T-helper 1 cell (primary cell): Measurements from ENCODE around the gene CFAP57.
"Not testable (repeated sequence)": the region's sequence is repeated elsewhere in the genome, so short reads cannot be mapped to it uniquely, and the experiment has no call there.

Experiments used
- DNase-seq, 5 donors: peaks; one replicate each; pipeline ENCODE4 v3.0.0-alpha.2; 2012 to 2020
- total RNA-seq, 4 donors: gene quantifications; one replicate each; lab custom pipeline; 2026; lab: John Stamatoyannopoulos, UW

The CFAP57 gene
- 0 to 0.27 (median 0.08) reads per million in 4 donors for total RNA-seq

DNA sequence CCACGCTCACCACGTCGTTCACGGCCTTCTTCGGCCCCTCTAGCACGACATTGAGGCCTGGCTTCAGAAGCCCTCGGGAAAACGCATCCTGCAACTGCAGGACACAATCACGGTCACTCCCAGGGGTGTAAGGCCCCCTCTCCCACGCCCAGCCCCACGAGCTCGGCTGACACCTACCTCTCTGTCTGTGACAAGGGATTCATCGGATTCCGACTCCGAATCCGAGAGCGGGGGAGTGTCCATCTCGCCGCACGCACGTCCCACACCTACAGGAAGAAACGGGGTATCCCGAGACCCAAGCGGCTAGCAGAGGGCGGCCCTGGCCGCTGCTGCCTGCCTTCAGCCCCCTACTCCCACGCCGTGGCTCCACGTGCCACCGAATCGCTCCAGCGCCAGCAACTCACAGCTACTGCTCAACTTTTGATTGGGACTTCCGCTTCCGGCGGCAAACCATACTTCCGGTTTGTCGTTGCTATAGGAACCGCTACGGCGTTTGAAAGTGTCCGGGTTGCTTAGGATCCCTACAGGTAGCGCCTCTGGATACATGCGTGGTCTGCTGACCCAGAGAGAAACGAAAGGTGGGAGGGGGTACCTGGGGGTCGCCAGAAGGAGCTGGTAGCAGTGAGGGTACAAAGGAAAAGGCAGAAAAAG, at the start of gene CFAP57, which contains the start of gene EBNA1BP2:
TSS of gene CFAP57 (plus strand) at position 455 of the 651 bp plus-strand sequence. CDS start 424 bp downstream, outside the sequence.
TSS of gene EBNA1BP2 (minus strand) at position 415 of the 651 bp plus-strand sequence. CDS start at position 243, 172 bp downstream.
- DNase-seq: peak; percentile 75 to 95 (median 86)

DNA sequence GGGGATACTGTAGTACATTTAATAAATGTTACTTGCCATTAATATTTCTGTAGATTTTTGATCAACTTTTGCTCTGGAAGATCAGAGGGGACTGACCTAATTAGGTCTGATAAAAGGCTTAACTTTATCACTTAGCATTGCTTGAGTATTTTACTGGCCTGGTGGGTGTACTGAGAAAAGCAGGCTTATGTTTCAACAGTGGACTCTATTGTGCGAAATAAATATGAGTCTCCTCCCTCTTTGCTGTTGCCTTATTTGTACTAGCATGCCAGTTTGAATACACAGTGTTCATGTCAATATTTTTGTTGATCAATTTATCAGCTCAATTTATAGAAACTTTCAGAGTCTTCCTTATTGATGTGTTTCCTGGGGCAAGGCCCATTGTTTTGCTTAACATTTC, 49.1 kb upstream of the CFAP57 start:
- no peak for DNase-seq

DNA sequence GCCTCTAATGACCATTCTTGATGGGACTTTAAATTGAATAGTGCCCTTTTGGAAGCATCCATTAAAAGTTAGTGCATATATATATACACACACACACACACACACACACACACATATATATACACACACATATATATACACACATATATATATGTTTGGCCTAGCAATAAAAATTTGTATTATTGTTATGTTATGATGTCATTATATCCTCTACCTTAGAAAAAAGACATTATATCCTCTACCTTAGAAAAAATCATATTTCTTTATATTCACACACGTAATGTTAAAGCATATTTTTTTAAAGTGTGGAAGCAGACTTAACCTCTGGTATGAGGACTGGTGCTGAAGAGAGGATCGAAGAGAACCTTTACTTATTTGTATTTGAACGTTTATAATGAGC, 43.3 kb upstream of the CFAP57 start:
- DNase-seq: no peak

DNA sequence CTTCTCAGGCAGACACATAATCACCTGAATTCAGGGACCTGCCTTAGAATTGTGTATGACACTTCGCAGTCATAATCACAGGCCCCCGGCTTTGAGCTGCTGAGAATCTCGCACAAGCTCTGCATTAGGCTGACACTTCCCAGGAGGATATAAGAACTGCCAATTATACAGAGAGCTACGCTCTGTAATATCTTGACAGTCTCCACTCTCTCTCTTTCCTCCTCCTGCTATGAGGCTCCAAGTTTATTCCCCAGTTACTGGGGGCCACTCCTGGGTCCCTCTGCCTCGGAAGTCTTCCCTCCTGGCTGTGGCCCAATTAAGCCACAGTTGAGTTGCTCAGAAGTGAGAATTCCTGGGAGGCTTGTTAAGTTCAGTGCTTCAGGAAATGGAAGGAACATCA, 42.7 kb upstream of the CFAP57 start:
- DNase-seq: no peak

DNA sequence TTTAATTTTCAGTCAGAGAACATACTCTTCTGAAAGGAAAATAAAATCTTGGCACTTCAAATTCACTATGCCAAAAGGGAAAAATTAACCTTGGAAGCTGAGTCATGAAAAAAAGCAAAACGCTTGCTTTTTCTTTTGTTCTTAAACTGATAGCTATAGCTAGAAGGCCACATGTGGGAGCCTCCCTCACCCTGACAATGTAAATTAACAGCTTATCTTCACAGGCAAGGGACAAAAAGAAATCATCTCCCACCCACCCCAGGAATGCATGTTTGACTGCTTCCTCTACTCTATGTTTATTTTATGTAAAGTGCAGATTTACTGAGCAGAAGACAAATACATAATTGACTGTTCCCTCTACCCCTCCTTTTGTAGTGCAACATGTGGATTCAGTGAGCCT, 38.1 kb upstream of the CFAP57 start:
- DNase-seq: no peak

DNA sequence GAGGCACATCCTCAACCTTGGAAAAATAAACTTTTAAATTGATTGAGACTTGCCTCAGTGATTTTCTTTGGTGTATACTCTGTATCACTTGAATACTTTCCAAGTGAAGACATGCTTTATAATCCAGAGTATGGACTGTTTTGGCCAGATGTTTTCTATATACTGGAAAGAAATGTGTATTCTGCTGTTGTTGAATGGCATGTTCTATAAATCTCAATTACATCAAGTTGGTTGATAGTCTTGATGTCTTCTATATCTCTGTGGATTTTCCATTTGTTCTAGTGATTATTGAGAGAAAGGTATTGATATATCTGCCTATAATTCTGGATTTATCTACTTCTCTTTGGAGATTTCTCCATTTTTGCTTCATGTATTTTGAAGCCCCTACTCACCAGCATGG, 37.5 kb upstream of the CFAP57 start:
- no peak for DNase-seq

DNA sequence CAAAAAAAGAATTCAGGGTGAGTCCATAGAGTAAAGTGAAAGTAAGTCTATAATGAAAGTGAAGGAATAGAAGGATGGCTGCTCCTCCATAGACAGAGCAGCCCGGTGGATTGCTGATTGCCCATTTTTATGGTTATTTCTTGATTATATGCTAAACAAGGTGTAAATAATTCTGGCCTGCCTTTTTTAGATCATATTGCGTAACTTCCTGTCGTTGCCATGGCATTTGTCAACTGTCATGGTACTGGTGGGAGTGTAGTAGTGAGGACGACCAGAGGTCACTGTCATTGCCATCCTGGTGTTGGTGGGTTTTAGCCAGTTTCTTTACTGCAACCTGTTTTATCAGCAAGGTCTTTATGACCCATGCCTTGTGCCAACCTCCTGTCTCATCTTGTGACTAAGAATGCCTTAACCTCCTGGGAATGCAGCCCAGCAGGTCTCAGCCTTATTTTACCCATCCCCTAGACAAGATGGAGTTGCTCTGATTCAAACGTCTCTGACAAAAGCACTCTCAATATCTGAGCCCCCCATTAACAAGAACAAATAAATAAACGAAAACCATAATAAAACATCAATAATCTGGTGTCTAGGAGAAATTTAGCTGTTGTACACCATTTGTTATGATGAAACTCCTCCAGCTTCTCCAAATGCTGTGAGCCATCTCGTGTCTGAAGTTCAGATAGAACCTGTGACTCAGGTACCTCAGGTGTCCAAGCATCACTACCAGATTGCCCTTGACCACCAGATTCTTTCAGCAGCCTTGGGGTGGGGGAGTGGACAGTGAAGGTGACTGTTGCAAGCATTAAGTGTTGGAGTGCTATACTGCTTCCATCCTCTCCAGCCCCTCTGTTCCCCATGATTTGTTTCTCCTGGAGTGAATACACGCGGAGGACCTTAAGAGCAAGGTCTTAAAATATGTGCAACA, 36.0 kb upstream of the CFAP57 start:
- no peak for DNase-seq

DNA sequence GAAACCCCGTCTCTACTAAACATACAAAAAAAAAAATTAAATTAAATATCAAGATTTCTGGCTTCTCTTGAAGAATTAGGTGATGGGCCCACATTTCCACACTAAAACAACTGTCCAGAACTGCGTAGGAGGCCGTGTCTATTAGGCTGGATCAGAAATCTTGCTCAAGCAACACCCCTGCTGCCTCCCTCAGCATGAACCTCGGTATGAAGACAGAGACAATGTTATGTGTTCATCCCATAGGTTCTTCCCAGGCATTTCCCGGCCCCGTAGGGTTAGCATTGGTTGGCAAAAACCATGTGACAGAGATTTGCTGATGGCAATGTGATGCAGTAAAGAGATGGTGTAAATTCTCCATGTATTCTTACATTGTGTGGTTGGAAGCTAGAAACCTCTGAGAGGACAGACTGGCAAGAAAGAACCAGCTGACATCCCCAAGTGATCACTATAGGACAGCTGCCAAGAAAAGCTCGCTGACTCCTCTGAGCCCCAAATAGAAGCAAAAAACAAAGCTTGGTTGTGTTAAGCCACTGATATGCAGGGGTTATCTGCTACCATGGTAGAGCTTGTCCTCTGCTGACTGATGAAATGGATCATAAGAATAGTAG, 34.6 kb upstream of the CFAP57 start:
- DNase-seq: no peak

DNA sequence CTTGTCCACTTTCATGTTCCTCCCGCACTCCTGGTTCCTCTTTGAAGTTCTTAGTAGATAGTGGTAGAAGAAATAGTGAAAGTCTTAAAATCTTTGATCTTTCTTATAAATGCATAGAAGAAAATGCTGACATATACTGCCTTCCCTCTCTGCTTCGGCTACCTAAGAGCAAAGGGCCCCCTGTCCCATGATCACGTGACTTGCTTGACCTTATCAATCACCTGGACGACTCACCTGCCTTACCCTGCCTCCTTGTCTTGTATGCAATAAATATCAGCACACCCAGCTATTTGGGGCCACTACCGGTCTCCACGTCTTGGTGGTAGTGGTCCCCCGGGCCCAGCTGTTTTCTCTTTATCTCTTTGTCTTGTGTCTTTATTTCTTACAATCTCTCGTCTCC, 32.8 kb upstream of the CFAP57 start:
- DNase-seq: not testable (repeated sequence)

DNA sequence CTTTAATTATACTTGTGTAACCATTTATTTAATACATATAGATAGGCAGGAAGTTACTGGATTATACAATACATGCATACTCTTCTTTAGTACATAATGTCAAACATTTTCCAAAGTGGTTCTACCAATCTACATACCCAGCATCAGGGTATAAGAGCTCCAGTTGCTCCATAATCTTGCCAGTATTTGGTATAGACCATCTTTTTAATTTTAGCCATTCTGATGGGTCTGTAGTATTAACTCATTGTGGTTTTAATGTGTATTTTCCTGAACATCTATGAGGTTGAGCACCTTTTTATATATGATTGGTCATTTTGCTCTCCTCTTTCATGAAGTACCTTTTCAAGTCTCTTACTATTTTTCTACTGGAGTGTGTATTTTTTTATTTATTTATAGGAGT, 32.1 kb upstream of the CFAP57 start:
- no peak for DNase-seq

DNA sequence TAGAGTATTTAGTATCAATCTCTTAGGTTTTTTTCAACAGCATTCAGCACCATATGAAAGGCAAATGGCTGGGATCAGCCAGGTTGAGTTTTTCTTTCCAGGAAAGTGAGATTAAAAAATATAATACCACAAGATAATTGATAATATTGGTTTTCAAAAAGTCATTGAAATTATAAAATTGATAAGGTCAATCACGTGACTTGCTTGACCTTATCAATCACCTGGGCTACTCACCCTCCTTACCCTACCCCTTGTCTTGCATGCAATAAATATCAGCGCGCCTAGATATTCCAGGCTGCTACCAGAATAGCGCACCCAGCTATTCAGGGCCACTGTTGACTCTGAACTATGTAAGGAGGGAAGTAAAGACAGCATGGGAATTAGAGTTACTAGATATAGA, 31.5 kb upstream of the CFAP57 start:
- no peak for DNase-seq

DNA sequence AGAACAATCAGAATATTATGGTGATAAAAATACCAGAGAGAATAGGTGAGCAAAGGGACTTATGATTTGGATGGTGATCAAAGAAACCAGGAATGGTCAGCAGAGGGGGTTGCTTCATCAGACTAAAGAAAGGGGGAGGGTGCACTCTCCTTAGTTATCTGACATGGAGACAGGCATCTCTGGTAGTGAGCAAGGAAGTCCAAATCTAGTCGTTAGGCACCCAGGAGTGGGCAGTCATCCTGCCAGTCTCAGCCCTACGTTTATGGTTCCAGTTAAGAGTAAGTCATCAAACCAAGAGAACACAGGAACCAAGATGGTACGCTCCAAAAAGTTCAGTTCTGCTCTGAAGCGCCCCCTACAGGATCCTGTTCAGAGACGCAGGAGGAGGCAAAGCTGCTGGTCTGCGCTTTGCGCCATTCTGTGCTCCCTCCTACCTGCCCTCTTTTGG, 28.7 kb upstream of the CFAP57 start:
- DNase-seq: no peak

DNA sequence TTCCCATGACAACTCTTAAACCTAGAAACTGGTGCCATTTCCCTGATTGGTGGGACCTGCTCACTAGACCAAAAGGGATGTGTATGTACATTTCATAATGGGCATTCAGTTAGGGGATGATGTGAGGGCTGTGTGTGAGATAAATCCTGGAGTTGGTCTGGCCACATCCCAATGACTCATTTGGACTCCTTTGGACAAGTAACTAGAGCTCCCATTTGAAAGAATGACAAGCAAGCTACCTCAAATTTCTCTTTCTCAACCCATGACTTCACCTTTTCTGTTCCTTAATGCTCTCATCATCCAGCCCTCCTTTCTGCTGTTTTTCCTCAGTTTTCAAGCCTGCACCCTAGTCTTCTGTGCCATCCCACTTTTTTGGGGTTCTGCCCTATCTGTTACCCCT, 27.9 kb upstream of the CFAP57 start:
- DNase-seq: no peak

DNA sequence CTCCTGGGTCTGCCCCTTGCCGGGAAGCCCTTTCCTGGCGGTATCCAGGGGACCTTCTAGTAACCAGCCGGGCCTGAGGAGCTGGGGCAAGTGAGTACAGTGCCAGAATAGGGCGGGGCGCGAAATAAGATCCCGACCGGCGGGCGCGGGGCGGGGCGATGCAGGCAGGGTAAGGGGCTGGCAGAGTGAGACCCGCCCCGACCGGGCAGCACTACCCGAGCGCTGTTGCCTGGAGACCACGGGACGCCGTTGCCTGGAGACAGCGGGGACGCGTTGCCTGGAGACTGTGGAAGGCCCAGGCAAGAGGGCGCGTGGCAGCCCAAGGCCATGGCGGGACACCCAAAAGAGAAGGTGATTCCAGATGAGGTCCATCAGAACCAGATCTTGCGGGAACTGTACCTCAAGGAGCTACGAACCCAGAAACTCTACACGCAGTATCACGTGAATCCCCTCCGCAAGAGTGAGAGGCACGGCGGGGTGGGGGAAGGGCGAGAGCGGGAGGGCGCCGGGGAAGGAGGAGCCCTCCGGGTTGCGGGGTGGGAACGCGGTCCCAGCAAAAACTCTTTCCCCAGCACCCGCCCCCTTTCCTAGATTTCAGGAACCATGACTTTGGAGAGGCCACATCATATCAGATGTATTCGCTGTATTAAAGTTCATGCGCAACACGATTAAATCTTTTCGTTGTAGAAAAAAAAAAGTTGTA, 24.4 kb upstream of the CFAP57 start:
- DNase-seq: peak in 3 of 5 donors; percentile 6 to 30 (median 8)

DNA sequence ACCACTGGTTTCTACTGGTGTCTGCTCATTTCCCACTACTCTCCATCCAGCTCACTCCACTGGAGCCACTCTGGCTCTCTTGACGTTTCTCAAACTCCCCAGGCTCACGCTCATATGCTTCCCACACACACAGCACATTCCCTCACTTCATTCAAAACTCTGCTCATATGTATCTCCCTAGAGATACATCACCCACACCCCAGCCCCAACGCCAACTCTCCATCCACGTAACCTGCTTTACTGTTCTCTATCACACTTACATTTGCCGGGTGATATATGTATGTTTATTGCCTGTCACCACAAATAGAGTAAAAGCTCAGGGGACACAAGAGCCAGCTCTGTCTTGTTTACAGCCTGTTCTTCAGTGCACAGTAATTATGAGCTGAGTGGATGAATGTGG, 22.2 kb upstream of the CFAP57 start:
- DNase-seq: no peak

DNA sequence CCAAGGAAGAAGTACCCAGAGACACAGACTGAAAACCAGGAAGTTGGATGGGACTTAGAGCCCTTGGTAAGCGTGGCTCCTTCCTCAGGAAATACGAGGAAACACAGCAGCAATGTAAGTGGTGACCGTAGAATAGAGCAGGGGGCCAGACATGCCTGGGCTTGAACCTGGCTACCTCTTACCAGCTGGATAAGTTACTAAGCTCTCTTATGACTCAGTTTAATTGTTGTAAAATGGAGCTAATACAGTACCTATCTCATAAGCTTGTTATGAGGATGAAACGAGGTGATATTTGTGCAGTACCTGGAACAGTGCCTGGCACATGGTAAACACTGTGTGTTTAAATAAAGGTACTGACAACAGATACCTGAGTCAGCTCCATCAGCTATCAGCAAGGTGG, 19.3 kb upstream of the CFAP57 start:
- no peak for DNase-seq

DNA sequence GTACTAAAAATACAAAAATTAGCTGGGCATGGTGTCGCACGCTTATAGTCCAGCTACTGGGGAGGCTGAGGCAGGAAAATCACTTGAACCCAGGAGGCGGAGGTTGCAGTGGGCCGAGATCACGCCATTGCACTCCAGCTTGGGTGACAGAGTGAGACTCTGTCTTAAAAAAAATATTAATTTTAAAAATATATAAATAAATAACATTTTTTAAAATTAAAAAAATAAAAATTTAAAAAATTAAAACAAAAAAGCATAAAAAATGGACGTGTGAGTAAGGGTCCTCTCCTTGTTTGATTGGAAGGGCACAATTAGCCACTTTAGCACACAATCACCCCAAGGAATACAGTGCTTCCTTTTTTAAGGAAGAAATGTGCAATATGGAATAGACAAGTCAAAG, 18.7 kb upstream of the CFAP57 start:
- DNase-seq: no peak

DNA sequence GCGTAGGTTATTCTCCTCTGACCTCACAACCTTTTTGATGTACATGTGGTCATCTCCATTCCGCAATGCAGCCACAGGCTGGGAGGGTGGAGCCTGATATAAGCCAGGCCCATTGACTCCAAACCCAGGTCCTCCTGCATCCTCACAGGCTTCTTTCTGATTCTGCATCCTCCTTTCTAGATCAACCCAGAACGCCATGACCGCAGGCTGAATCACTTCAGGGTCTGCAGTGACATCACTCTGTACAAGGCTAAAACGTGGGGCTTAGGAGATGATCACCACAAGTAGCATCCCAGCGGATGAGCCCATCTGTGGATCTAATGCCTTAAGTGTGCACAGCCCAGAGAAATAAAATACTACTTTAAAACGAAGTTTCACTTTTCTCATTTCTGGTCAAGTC, 16.1 kb upstream of the CFAP57 start:
- DNase-seq: no peak

DNA sequence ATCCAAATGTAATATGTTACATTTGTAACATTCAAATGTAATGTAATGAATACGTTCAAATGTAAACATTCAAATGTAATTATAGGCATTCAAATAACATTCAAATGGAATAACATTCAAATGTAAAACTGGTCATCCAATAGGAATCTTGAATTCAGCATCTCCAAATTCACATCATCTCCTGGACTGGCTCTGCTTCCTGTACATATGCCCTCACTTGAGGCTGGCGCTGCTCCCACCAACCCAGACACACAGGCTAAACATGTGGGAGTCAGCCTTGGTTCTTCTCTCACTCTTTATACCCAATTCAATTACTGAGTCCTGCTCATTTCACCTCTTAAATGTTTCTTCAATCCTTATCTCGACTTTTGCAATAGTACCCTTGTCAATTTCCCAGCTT, 7.0 kb upstream of the CFAP57 start:
- no peak for DNase-seq

DNA sequence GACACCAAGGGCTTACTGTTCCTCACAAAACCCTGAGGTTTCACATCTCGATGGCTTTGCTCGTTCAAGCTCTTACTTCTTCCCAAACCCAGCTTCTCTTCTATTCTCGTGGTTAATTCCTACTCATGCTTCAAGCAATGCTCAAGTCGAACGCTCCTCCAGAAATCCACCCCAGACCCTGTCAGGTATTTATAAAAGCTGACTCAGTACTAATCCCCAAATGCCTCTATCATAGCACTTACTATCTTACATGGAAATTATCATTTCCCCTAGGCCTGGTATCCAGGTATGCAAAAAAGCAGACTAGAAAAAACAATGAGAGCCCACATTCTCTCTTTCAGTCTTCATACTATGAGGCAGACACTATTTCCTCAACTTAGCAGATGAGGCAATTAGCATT, 6.4 kb upstream of the CFAP57 start:
- no peak for DNase-seq

DNA sequence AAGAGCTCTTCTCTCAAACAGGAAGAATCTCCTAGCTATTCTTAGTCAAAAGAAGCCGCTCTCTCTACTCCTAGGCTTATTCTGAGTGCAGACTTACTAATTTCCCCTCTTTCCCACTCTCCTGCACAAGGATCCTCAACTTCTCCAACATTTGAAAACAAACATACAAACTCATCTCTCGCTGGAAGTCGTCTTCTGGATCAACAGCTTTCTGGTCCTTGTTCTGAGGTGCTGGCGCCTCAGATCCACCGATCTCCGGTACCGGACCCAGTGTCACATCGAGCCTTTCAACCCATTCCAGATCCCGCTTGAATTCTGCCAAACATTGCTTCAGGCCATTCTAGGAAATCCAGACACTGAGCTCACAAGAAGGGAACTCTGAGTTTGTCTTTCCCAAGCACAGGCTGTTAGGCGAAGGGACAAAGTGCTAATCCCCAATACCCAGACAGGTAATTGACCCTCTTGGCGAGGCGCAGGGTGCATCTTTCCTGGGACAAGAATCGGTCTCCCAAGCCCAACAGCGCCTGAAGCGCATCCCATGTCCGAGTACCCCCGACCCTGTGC, 736 bp upstream of the CFAP57 start:
- DNase-seq: no peak

DNA sequence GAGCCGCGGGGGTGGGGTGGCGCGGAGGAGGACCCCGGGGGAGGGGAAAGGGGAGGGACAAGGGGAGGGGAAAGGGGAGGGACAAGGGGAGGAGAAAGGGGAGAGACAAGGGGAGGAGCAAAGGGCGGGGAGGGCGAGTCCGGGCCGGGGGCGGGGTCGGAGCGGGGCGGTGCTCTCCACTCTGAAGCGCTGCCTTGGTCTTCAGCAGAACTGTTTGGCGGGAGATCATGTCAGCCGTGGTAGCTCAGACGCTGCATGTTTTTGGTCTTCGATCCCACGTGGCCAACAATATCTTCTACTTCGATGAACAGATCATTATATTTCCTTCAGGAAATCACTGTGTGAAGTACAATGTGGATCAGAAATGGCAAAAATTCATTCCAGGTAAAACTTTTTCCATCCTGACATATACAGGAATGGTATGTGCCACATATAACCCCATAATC, 420 bp downstream of the CFAP57 start:
- DNase-seq: peak; percentile 76 to 86 (median 81)
